Endometrial microvascular endothelial cells (primary cell): ENCODE results near the gene ANGEL2. TPM values are rescaled to one million over a fixed set of nuclear protein-coding genes. Genes with fewer than 3 reads are reported as not detected.

Experiments used
- in situ Hi-C: cut with HindIII; loops from 2 replicates; pipeline ENCODE4 v1.10.0; 2017; ENCODE audit warnings: low sequenced_read_pairs, low pct_unique_long_range_greater_than_20kb; ENCODE audit errors: inconsistent ontology term
- total RNA-seq: library from RNA; depleted of rRNA; stranded (reverse); fragments of >200 nt; gene quantifications from one replicate; pipeline ENCODE4 v1.2.3, GENCODE V29; 2015; ENCODE audit errors: inconsistent ontology term

The ANGEL2 gene
- total RNA-seq, 1 donor from 2014 or later: 28.9 TPM

DNA sequence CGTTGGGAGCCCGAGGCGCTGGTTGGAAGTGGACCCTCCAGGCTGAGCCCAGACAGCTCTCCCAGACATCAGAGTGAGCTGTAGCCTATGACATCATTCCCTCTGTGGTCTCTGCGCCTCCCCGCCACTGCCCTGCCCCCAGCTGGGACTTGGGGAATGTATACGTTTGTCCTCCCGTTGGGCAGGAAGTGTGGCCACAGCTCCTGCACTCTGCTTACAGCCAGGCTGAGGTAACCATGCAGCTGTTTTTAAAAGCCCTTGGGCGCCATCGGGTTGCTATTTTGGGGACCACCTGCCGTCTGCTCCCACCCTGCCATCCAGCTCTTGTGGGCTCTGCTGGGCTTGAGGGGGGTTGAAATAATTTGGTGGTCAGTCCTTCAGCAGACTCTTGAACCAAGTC, 57.5 kb downstream of the ANGEL2 start:
- in situ Hi-C loops: no loop called here

DNA sequence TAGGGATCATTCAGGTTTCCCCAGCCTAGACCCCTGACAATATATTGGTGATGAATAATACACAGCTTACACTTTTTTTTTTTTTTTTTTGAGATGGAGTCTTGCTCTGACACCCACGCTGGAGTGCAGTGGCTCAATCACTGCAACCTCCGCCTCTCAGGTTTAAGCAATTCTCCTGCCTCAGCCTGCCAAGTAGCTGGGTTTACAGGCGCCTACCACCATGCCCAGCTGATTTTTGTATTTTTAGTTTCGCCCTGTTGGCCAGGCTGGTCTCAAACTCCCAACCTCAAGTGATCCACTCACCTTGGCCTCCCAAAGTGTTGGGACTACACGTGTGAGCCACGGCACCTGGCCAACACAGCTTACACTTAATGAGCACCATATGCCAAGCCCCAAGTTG, 58.1 kb downstream of the ANGEL2 start:
- in situ Hi-C loops: no loop called here

DNA sequence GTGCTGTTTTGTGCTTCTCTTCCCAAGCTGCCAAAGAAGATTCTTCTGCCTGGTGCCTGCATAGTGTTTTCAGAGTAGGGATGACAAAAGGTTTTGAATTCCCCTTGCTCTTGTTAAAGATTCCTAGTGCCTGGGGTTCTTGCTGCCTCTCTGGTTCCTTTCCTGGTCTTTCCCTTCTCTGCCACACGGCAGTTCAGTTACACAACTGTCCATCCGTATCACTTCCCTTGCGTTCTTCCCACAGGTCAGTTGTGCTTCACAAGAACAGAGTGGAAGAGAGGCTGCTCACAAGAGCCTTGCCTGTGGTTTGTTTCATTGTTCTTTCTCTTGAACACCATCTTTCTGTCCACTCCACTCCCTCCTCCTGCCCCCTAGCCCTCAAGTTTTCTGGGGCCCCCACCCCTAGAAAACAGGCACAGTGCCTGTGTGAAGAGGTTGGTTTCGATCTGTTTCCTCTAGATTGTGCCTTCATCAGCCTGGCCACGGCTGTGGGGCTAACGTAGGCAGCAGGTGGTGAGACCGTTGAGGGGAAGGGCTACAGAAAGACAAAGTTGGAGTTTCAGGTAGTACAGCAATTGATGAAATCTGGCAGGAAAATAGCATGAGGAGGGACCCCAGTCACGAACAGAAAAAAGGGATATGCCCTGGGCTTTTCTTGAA, 59.6 kb downstream of the ANGEL2 start:
- in situ Hi-C loops: no loop called here

DNA sequence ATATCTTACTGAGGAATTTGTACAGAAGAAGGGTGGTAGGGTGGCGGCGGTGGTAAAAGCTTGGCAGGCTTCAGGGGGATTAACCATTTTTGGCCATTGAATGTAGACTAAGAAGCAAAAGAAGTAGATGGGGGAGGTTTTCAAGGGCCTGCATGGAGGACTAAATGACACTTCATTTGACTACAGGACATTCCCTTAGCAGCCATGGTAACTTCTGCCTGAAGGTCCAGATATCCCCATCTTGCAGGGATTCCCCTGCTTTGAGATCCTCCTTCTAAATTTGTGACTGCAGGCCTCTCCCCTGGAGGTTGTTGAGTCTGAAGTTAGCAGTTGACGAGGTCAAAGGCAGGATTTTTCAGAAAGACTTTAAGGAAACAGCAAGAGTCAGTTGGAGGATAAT, 60.6 kb downstream of the ANGEL2 start:
- in situ Hi-C loops: no loop called here

DNA sequence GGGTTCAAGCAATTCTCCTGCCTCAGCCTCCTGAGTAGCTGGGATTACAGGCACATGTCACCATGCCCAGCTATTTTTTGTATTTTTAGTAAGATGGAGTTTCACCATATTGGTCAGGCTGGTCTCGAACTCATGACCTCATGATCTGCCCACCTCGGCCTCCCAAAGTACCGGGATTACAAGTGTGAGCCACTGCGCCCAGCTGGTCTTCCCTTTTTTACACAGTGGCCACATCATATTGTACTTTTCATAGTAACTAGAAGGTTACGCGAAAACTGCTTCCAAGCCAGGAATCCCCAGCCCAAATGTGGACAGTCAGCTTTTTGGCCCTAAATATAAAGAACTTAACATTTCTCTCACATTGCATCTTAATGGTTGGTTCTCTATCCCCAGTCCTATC, 61.2 kb downstream of the ANGEL2 start:
- in situ Hi-C loops: no loop called here

DNA sequence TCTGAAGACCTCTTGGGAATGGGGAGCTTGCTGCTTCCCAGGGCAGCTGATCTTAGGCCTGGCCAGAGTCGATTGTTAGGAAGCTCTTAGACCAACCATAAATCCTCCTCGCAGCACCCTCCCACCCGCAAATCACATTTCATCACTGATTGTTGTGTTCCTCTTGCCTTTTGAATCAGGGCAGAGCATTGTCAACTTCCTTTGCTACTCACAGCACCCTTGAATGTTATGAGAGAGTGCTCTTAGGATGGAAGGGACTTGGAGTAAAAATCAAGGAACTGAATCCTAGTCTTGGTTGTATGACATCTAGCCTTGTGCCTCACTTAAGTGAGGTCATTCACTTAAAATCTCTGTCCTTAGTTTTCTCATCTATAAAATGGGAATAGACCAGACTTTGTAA, 62.3 kb downstream of the ANGEL2 start:
- in situ Hi-C loops: no loop called here

DNA sequence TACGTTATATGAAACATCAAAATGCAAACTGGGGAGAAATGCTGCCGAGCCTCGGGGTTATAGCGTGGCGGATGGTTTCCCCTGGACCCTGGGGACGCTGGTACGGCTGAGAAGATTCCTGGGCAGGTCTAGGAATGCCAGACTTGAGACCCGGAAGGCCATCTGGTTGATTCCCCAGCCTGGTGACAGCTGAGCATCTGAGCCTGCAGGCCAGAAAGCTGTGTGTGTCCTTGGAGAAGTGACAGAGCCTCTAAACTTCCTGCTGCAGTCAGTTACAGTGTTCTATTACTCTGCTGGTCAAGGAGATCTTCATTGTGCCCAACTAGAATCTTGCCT, 63.1 kb downstream of the ANGEL2 start:
- in situ Hi-C loops: no loop called here

DNA sequence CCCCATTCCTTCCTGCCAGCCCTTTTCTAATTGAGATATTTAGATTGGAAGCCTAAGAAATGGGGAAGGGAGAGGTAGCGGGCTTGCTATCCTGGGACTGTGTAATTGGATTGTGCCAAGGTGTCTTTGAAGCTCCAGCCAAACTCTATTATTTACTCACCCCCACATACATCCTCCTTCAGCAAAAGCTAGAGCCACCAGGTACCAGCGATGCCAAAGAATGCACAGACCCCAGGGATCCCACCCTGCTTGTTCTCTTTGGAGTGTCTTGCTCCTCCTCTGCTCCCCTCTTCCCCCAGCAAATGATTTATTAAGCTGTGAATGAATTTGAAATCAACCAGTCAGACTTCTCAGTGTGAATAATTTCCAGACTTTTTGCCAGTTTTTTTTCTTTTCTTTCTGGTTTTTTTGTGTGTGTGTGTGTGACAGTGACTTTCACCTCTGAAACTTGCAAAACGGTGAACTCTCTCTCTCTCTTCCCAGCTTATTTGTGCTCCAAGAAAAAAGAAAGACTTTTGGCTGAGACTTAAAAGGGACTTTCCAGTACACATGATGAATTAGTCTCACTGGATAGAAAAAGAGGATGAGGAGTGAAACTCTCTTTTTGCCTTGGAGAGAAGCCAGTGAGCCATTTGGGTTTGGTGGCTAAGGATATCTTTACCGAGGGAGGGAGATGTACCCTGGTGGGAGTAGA, 63.6 kb downstream of the ANGEL2 start:
- in situ Hi-C loops: no loop called here

DNA sequence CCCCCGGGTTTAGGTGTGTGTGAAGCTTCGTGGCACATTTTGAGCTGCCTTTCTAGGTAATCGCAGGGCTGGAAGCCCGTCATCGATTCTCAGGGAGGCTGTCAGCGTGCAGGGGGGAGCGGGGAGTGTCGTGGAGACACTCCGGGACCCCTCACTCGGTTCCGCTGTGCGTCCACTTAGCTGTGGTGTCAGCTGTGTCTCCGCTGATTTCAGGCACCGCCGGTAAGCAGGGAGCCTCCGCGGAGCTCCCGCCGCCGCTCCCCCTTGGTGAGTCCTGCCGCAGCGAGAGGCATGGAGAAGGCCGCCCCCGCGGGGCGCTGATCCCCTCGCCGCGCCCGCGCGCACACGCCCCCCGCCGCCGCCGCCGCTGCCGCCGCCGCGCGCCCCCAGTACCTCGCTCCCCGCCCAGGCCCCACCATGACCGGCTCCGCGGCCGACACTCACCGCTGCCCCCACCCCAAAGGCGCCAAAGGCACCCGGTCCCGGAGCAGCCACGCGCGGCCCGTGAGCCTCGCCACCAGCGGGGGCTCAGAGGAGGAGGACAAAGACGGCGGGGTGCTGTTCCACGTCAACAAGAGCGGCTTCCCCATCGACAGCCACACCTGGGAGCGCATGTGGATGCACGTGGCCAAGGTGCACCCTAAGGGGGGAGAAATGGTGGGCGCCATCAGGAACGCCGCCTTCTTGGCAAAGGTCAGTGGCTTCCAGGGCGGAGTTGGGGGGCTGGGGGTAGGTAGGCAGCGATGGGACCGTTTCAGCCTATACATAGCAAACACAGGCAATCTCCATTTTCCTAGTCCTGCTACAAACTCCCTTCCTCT, 64.3 kb downstream of the ANGEL2 start:
- in situ Hi-C loops: no loop called here

DNA sequence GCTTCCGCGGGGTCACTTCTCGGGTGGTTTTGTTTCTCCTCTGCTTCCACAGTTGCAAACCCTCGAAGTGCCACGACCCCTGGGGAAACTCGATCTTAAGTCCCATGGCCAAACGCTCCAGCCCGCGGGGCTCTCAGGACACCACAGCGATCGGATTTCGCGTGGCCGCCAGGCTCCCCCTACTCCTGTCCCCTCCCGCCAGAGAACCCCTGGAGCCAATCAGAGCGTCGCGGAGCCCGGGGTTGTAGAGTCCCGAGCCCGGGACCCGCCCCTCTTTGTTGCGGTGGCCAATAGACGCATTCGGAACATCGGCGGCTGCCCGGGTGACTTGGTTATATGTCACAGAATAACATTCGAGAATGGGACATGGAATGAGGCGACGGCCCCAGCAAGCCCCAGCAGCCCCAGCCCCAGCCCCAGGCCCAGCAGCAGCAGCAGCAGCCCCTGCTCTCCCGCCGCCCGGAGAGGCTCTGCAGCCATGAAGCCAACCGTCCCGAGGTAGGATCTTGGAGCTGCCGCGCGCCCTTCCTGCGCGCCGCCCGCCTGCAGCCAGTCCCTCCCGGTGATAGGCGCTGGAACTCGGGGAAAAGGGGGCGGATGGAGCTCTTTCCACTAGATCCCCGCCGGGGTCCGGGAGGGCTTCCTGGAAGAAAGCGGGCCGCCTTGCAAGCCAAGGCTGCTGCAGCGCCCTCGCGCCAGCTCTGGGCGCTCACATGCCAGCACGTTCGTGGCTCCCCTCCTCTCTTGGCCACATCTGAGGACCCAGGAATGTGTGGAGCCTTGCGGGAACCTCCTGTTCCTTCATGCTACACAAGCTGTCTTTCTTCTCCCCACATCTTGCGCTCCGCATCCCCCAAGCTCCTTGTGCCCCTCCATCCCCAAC, 65.2 kb downstream of the ANGEL2 start, which contains the start of gene VASH2:
Gene VASH2 (plus strand): TSS at position 299 of the 883 bp plus-strand sequence. CDS start 1,002 bp downstream, outside the sequence.
- in situ Hi-C loops: no loop called here

DNA sequence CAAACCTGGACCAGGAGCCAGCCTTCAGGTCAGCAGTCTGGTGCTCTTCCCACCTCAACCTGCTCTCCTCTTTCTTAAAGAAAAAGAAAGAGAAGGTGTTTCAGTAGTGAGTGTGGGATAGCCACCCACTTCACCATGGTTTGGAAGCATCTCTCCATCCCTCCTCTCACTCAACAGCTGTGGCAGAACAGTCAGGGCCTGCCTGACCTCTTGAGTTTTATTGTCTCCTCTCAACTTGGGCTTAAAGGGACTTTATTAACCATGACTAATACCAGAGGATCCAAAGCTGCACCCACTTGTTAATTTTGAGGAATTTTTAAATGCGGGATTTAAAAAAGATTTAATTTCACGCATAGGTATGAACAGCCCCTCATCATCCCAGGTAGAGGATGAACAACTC, 65.9 kb downstream of the ANGEL2 start:
- in situ Hi-C loops: no loop called here

DNA sequence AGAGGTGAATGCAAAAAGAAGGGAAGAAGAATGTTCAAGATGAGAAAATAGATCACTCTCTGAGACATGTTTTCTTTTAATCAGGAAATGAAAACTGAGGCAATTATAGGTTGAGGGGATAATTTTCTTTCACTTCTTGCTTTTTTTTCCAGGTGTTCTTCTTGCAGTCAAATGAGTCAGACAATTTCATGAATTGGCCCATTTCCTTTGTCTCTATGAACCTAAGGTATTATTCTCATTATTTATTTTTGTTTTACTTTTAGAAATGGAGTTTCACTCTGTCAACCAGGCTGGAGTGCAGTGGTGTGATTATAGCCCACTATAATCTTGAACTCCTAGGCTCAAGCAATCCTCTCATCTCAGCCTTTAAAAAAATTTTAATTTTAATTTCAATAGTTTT, 68.8 kb downstream of the ANGEL2 start:
- in situ Hi-C loops: no loop called here

DNA sequence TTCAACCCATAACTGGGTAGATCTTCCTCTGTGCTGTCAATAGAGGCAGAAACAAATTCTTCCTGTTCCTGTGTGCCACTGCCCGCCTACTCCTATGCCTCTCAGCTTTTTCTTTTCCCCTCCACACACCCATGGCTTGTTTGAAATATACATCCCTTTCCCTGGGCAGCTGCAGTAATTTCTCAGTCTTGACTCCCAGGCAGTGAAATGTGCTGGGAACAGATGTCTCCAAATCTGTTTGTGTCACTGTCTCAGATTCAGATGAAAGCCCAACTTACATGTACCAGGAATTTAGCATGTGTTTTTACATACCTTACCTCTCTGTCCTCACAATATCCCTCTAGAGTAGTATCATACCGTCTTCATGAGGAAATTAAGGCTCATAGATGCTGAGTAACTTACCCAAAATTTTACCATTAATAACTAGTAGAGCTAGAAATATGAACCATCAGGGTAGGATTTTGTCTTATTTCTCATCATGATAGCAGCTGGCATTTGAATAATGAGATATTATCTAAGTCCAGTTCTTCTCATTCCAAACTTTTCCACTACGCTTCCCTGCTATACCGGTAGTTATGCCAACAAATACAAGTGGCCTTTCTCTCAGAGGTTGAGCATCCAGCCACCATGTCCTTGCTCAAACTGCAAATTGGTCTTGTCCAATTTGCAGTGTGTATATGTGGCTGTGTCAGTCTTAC, 70.1 kb downstream of the ANGEL2 start:
- in situ Hi-C loops: no loop called here

DNA sequence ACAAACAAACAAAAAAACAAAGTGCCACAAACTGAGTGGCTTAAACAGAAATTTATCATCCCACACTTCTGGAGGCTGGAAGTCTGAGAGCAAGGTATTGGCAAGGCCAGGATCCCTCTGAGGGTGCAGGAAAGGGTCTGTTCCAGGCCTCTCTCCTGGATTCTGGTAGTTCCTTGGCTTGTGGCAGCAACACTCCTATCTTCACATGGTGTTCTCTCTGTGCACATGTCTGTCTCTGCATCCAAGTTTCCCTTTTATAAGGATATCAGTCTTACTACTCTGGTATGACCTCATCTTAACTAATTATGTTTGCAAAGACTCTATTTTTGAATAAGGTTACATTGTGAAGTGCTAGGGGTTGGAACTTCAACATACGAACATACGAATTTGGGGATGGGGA, 70.6 kb downstream of the ANGEL2 start:
- in situ Hi-C loops: no loop called here

DNA sequence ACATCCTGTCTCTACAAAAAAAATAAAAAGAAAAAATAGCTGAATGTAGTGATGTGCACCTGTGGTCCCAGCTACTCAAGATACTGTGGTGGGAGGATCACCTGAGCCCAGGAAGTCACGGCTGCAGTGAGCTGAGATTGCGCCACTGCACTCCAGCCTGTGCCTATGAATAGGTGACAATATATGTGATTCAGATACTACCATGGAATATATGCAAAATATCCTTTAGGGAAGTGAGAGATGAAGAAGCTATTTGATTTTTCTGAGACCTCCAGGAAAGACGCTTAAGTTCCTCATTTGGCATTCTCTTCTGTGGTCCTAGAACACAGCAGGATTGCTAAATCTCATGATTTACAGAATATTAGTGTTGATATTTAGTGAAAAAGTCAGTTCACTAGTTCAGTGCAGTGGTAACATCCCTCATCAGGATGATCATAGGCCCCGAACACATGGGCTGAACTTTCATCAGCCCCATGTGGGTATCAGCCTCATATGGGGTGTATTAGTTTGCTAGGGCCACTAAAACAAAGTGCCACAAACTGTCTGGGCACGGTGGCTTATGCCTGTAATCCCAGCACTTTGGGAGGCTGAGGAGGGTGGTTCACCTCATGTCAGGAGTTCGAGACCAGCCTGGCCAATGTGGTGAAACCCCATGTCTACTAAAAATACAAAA, 71.3 kb downstream of the ANGEL2 start:
- in situ Hi-C loops: no loop called here

DNA sequence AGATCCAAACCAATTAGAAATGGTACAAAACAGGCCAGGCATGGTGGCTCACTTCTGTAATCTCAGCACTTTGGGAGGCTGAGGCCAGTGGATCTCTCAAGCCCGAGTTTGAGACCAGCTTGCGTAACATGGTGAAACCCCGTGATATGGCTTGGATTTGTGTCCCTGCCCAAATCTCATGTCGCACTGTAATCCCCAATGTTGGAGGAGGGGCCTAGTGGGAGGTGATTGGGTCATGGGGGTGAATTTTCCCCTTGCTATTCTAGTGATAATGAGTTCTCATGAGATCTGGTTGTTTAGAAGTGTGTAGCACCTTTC, 72.3 kb downstream of the ANGEL2 start:
- in situ Hi-C loops: no loop called here

DNA sequence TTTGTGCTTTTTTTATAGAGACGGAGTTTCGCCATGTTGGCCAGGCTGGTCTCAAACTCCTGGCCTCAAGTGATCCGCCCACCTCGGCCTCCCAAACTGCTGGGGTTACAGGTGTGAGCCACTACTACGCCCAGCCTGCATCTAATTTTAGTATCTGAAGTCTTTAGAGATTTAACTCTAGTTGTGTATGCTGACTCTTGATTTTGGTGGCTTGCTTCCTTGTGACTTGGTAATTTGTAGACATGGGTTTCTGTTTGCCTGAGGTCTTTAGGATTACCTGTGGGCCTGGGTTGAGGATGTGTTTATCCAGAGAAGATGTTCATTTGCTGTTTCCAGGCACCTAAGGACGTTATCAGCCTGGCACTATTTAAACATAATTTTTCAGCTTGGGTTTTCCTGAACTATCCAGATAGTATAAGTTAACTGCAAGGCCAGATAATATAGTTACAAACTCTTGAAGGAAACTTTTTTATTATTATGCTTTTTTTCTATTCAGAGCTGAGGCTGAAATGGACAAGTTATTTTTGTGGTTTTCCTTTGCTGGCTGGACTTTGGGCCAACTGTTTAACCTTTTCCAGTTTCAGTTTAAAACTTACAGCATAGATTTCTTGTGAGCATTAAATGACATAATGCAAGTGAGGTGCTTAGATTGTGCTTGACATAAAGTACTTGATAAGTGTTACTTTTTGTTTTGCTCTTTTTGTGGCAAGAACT, 72.8 kb downstream of the ANGEL2 start:
- in situ Hi-C loops: no loop called here
